Dermis blood vessel endothelial cell (primary cell): ENCODE data around the gene TSPAN8. TPM values are rescaled to one million over a fixed set of nuclear protein-coding genes. Genes with fewer than 3 reads are reported as not detected.
A peak's percentile ranks its signal among the peaks of the same experiment; 100 is the strongest.
"Not testable (repeated sequence)": the region's sequence is repeated elsewhere in the genome, so short reads cannot be mapped to it uniquely, and the experiment has no call there.

Experiments used
- DNase-seq: peaks from one replicate; pipeline ENCODE4 v3.0.0; 2010
- total RNA-seq: library from RNA; depleted of rRNA; stranded (reverse); fragments of >200 nt; gene quantifications from 2 replicates; pipeline ENCODE4 v1.2.3, GENCODE V29; 2014

The TSPAN8 gene
- total RNA-seq, 1 donor from 2014 or later, result not detected

- no peak for DNase-seq
Measured at GRCh38 chr12:71164166-71164565, 6.4 kb upstream of the TSPAN8 start.

GRCh38 chr12:71162832-71163763, 5.3 kb upstream of the TSPAN8 start:
- no peak for DNase-seq

- DNase-seq, result no peak
Measured at GRCh38 chr12:71161591-71161990, 3.8 kb upstream of the TSPAN8 start.

DNA sequence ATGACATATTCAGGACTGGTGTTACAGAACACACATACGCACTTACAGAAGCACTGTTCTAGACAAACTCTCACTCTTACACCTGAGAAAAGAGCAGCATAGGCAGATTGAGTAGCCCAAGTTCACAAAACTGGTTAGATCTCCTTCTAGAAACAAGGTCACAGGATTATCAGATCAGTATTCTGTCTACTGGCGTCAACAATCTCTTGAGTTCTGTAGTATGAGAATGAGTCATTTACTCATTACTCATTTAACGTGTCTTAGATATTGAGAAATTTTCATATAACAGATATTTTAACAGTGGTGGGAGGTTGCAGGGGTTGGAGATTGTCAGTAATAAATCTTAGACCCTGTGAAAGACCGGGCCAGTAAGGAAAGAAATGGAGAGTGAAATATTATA, 2.8 kb upstream of the TSPAN8 start:
- no peak for DNase-seq

DNA sequence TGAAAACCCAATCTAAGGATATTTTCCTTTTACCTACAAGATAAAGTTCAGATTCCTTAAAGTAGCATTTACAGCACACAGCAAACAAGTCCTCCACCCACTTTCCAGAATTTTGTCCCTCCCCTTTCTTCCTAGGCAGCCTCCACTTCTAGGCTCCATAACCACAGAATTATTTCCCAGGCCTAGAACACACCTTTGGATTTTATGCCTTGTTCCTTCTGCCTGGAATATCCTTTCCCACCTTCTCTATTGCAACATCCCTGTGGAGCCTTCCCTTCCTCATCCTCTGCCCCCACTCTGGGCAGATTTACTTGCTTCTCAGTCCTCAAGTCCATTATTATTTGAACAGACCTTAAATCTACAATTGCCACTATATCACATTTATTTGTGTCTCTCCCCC, 2.1 kb upstream of the TSPAN8 start:
- no peak for DNase-seq

- DNase-seq, result no peak
Measured at GRCh38 chr12:71159264-71159663, 1.5 kb upstream of the TSPAN8 start.

- no peak for DNase-seq
Measured at GRCh38 chr12:71158361-71158882, 623 bp upstream of the TSPAN8 start.

DNA sequence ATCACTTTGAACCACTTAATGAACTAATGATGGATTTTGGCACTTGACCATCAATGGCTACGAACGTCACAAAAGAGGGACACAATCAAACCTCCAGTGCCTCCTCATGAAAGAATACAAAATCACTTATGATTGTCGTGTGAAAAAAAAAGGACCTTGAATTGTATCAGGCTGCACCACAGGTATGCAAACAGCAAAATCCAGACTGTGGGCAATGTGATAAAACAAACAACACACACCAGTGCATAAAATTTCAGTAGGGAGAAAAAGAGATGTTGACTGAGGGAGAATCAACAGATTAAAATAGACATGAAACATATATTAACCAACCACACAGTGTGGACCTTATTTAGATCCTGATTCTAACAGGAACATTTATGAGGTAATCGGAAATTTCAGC, 2.6 kb downstream of the TSPAN8 start:
- DNase-seq, result no peak

- DNase-seq, result no peak
Measured at GRCh38 chr12:71152851-71153250, 4.9 kb downstream of the TSPAN8 start.

DNA sequence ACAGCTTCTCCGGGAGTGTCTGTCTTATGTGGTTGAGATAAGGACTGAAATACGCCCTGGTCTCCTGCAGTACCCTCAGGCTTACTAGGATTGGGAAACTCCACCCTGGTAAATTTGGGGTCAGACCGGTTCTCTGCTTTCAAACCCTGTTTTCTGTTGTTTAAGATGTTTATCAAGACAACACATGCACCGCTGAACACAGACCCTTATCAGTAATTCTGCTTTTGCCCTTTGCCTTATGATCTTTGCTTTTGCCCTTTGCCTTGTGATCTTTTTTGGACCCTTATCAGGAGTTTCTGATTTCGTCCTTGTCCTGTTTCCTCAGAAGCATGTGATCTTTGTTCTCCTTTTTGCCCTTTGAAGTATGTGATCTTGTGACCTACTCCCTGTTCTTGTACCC, 7.8 kb downstream of the TSPAN8 start:
- not testable (repeated sequence) for DNase-seq

GRCh38 chr12:71144682-71145081, 13.1 kb downstream of the TSPAN8 start:
- no peak for DNase-seq

DNA sequence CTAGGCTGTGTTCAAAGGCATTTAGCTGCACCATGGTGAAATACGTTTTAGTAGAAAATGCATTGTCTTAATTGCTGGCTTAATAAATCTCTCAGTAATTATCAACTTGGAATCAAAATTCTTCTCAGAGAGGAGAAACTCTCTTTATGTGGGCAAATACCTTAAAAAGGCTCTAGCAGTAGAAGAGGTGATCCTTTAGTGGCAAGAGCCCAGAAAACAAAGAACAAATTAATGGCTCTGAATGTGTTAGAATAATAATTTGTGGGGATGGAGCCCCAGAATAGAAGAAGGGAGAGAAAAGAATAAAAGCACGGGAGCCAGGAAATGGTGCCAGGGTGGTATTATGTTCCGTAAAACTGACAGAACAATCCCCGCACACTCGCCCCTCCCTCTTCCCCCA, 14.8 kb downstream of the TSPAN8 start:
- no peak for DNase-seq

DNA sequence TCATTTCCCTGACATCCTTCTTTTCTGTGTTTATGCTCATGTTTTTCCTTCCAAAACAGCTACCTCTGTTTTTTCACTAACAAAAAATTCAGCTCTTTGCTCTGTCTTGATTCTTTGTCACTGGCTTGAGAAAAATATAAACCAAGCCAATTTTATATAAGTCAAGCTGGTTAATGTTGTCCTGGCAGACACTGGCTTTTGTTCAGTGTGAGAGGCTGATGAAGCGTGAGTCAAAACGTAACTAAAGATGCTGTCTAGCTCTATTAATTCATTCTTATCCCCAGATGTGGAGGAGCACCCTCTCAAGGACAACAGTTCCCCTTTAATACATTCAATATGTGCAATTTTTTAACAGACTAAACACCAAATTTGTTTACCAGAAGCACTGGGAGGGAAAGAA, 15.8 kb downstream of the TSPAN8 start:
- DNase-seq, result no peak

DNA sequence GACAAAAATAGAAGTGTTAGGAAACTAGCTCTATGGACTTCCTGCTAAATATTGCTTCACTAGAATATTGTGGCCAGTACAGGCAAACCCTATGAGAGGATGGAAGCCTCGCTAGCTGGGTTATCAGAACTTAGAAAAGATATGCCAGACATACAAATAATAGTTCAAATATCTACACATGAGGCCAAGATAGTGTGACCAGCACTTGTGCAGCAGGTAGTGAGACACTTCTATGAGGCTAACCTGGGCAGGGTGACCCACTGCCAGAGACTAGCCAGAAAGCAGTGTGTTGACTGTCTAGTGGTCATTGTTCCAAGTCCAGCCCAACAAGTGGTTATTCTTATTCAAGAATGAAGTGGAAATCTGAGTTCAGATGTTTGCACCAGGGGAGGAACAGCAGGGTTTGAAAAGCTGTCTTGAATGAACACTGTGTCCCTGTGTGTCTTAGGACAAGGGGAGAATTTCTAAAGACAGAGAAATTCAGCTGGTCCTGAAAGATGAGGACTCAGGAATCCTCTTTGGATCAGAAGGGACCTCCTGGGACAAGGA, 16.3 kb downstream of the TSPAN8 start:
- DNase-seq, result no peak

- DNase-seq, result no peak
Measured at GRCh38 chr12:71139153-71139735, 18.6 kb downstream of the TSPAN8 start.

DNA sequence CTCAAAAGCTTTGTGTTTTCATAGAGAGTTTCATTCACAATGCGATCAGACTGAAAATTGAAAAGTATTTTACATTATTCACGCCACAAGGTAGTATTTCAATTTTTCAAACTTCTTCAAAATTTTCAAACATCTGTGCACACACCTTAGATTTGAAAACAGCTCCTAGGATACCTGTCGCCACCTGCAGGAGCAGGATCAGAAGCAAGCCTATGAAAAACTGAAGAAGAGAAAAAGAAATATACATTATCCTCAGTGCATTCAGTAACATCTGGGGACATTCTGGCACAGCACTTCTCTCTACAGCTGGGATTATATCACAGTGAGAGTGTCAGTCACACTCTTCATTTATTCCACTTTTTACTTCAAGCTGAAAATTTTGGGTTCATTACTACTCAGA, 19.8 kb downstream of the TSPAN8 start:
- no peak for DNase-seq

DNA sequence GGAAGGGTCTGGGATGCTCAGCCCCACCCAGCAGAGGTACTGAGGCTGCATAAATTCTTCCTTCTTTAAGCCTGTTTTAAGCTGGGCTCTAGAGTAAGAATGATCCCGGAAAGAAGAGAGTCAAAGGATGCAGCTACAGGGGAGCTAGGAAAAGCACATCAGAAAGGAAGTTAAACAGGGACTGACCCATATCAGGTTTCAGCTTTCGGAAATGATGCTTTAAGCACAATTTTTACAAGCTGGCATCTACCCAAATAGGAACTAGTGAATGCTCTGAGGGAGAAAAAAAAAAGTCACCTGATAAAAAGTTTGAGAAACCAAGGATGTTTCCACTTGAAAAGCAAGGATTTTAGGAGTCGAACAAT, 22.0 kb downstream of the TSPAN8 start:
- peak; percentile 5 for DNase-seq

DNA sequence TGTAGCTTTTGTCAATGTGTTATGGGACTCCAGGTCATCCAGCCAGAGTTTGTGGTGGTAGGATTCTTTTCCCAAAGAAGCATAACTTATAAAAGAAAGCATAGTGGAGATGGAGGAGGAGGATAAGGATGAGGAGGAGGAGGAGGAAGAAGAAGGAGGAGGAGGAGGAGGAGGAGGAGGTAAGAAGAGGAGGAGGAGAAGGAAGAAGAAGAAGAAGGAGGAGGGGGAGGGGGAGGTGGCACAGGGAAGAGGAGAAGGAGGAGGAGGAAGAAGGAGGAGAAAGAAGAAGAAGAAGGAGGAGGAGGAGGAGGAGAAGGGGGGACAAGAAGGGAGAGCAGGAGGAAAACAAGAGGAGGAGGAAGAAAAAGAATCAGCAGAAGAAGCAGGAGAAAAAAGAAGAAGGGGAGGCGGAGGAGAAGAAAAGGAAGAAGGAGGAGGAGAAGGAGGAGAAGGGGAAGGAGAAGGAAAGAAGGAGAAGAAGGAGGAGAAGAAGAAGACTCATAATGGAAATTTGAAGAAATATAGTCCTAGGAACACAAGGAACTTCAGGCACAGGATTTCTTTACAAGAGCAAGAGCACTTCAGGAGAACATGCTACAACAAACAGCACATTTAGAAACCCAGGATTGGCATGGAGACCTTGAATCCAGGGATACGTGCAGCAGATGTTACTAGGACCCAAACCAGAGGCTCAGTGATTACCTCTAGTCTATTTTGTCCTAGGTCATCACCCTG, 22.6 kb downstream of the TSPAN8 start:
- no peak for DNase-seq

GRCh38 chr12:71134405-71134804, 23.4 kb downstream of the TSPAN8 start:
- DNase-seq, result no peak

- DNase-seq, result no peak
Measured at GRCh38 chr12:71130521-71131069, 27.2 kb downstream of the TSPAN8 start.

DNA sequence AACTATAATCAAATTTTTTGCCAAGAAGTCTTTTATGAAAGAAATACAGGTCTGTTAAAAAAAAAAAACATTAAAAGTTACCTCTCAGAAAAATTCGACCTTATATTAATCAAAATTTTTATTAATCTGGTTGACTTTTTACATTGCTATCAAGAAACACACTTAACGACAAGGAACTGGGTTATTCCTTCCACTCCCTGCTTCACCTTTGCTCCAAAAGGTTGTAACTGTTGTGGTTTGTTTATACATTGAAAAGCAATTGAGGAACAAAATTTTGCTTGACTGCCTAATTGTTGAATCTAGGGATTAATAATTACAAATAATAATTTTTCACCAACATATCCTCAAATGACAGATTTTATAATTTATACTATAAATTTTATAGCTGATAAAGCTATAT, 28.4 kb downstream of the TSPAN8 start:
- DNase-seq, result no peak

GRCh38 chr12:71128191-71128788, 29.5 kb downstream of the TSPAN8 start:
- no peak for DNase-seq
